ENCODE data around the gene PHF13.

Gene PHF13

DNA sequence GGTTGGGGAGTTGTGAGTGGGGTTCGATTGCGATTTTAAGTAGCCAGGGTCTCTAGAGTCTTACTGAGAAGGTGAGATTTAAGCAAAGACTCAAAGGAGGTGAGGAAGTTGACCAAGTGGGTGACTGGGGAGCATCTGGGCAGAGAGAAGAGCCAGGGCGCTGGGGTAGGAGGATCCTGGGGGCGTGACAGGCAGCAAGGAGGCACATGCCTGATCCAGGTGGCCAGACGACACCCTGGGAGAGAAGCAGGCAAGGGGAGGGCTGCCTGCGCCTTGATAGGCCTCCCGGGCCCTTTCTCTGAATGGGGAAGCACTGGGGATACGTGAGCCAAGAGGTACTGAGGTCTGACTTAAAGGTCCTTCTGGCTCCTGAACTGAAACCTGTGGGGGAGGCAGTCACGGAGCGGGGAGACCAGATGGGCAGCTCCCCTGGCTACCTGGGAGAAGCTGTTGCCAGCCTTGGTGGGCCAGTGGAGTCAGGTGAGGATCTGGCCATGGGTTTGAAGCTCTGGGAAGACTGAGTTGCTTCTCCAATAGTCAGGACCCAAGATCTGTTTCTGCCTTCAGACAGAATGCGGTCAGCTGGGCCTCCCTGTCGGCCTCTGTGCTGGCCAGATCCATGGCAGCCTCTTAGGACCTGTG lies 28.3 kb upstream of the PHF13 start:
- H3K27me3 ChIP-seq (replicated peaks; ENCODE audit: control insufficient read depth, insufficient read depth, low read length) = no peaks in the 10 kb centered on the region
- no peak for DNase-seq (ENCODE audit: extremely low read depth, insufficient read length)
- H3K4me3 ChIP-seq (replicated peaks; ENCODE audit: low read depth, low read length) = no peak overlapping the region
- H3K36me3 ChIP-seq (ENCODE audit: control insufficient read depth, insufficient read depth, low read length) = peaks cover 24% of the 10 kb centered on the region
- TF ChIP-seq, protein P1, sequence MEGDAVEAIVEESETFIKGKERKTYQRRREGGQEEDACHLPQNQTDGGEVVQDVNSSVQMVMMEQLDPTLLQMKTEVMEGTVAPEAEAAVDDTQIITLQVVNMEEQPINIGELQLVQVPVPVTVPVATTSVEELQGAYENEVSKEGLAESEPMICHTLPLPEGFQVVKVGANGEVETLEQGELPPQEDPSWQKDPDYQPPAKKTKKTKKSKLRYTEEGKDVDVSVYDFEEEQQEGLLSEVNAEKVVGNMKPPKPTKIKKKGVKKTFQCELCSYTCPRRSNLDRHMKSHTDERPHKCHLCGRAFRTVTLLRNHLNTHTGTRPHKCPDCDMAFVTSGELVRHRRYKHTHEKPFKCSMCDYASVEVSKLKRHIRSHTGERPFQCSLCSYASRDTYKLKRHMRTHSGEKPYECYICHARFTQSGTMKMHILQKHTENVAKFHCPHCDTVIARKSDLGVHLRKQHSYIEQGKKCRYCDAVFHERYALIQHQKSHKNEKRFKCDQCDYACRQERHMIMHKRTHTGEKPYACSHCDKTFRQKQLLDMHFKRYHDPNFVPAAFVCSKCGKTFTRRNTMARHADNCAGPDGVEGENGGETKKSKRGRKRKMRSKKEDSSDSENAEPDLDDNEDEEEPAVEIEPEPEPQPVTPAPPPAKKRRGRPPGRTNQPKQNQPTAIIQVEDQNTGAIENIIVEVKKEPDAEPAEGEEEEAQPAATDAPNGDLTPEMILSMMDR (IDR thresholded peaks at IDR 0.05; ENCODE audit: insufficient read depth, low read length, poor library complexity, severe bottlenecking) = no peak

DNA sequence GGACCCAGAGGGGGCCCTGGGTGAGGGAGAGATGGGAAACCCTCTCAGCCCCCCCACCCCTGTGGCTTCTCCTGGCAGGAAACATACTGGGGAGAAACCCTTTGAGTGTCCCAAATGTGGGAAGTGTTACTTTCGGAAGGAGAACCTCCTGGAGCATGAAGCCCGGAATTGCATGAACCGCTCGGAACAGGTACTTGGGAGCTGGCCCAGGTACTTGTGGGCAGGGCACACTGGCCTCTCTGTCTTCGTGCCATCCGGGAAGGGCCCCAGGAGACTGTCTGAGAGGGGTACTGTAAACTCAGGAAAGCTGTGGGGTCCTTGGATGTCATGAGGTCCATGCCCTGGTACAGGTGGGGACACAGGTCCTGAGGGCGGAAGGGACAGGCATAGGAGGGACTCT lies 27.7 kb upstream of the PHF13 start:
- H3K27me3 ChIP-seq (replicated peaks; ENCODE audit: control insufficient read depth, insufficient read depth, low read length) = no peaks in the 10 kb centered on the region
- H3K4me3 ChIP-seq (replicated peaks; ENCODE audit: low read depth, low read length) = no peak overlapping the region
- H3K36me3 ChIP-seq (ENCODE audit: control insufficient read depth, insufficient read depth, low read length) = peaks cover 24% of the 10 kb centered on the region
- no peak for DNase-seq (ENCODE audit: extremely low read depth, insufficient read length)
- TF ChIP-seq, protein P1 (IDR thresholded peaks at IDR 0.05; ENCODE audit: insufficient read depth, low read length, poor library complexity, severe bottlenecking) = no peak

DNA sequence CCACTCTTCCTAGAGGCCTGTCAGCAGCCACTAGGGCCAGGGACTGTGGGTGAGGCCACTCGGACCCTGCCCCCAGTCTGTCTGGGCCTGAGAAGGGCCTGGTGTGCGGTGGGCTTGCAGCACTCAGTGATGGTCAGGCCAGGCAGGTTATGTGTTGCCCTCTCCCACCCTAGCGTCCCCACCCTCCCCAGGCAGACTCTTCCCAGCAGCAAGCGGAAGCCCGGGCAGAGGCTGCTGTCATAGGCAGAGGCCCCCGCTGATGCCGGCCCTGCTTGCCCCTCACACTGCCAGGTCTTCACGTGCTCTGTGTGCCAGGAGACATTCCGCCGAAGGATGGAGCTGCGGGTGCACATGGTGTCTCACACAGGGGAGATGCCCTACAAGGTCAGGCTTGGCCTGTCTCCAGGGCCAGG lies 27.1 kb upstream of the PHF13 start:
- peaks cover 26% of the 10 kb centered on the region for H3K36me3 ChIP-seq (ENCODE audit: control insufficient read depth, insufficient read depth, low read length)
- DNase-seq (ENCODE audit: extremely low read depth, insufficient read length) = no peak
- no peaks in the 10 kb centered on the region for H3K27me3 ChIP-seq (replicated peaks; ENCODE audit: control insufficient read depth, insufficient read depth, low read length)
- no peak overlapping the region for H3K4me3 ChIP-seq (replicated peaks; ENCODE audit: low read depth, low read length)
- TF ChIP-seq, protein P1 (IDR thresholded peaks at IDR 0.05; ENCODE audit: insufficient read depth, low read length, poor library complexity, severe bottlenecking) = no peak

DNA sequence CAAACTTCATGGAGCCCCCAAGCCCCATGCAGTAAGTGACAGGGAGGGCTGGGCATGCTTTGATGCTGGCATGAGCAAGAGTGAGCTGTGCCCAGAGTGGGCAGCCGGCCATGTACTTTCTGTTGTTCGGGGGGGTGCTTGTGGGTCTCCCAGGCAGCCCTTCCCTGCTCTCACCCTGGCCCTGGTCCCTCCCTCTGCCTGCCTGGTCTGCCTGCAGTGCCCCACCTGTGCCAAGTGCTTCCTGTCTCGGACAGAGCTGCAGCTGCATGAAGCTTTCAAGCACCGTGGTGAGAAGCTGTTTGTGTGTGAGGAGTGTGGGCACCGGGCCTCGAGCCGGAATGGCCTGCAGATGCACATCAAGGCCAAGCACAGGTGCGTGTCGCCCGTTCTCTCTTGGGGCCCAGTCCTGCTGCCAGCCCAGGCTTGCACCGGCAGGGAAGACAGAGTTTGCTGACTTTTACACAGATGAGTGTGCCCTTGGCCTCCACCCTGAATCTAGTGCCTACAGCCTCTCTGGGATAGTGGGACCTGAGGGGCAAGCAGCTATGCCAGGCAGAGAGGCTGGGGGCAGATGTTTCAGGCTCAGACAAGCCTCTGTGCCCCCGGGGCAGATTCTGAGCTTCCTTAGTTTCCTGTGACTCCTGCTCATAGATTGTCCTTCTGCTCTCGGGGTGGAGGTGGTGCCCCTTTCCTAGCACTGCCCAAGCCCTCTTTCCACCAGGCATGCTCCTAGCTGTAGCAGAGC lies 26.1 kb upstream of the PHF13 start:
- DNase-seq (ENCODE audit: extremely low read depth, insufficient read length) = no peak
- H3K27me3 ChIP-seq (replicated peaks; ENCODE audit: control insufficient read depth, insufficient read depth, low read length) = no peaks in the 10 kb centered on the region
- H3K4me3 ChIP-seq (replicated peaks; ENCODE audit: low read depth, low read length) = no peak overlapping the region
- TF ChIP-seq, protein P1 (IDR thresholded peaks at IDR 0.05; ENCODE audit: insufficient read depth, low read length, poor library complexity, severe bottlenecking) = no peak
- H3K36me3 ChIP-seq (ENCODE audit: control insufficient read depth, insufficient read depth, low read length) = peaks cover 26% of the 10 kb centered on the region

DNA sequence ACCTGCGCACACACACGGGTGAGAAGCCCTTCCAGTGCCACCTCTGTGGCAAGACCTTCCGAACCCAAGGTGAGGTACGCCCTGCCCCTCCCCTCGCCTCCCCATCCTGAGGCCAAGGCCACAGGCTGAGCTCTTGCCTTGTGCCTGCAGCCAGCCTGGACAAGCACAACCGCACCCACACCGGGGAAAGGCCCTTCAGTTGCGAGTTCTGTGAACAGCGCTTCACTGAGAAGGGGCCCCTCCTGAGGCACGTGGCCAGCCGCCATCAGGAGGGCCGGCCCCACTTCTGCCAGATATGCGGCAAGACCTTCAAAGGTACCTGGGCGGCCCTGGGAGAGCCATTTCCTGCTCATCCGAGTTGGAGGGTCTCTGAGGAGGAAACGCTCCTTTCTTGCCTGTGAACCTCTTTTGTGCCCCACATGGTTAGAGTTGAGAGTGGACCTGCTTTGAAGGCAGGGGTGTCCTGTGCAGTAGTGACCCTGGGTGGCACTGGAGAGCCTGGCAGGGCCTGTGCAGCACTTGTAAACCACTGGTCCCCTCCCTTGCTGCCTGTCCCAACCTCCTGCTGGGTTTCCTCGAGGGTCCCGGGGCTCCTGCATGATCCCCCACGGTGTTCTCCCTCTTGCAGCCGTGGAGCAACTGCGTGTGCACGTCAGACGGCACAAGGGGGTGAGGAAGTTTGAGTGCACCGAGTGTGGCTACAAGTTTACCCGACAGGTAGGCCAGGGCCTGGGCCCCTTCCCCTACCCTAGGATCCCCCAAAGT lies 25.2 kb upstream of the PHF13 start:
- TF ChIP-seq, protein P1 (IDR thresholded peaks at IDR 0.05; ENCODE audit: insufficient read depth, low read length, poor library complexity, severe bottlenecking) = no peak
- no peak for DNase-seq (ENCODE audit: extremely low read depth, insufficient read length)
- no peaks in the 10 kb centered on the region for H3K27me3 ChIP-seq (replicated peaks; ENCODE audit: control insufficient read depth, insufficient read depth, low read length)
- H3K36me3 ChIP-seq (ENCODE audit: control insufficient read depth, insufficient read depth, low read length) = peaks cover 32% of the 10 kb centered on the region
- H3K4me3 ChIP-seq (replicated peaks; ENCODE audit: low read depth, low read length) = no peak overlapping the region
